Loucy (cell line): ENCODE results near the gene HPSE2.

ENCODE experiments used
- H2AFZ ChIP-seq: fragments of 200-600 bp; sonication (generic); 2 replicates; pipeline ENCODE4 v1.6.0; 2016; ENCODE audit warnings: antibody characterized with exemption, mild to moderate bottlenecking, low read length, moderate library complexity
- H3F3A ChIP-seq: fragments of 200-600 bp; 2 replicates; pipeline ENCODE4 v1.6.0; 2016; ENCODE audit warnings: antibody characterized with exemption, low read depth, mild to moderate bottlenecking
- H3K27me3 ChIP-seq: fragments of 200-600 bp; sonication (generic); 2 replicates; pipeline ENCODE4 v1.6.1; 2014; ENCODE audit warnings: low read length, mild to moderate bottlenecking; ENCODE audit not compliant: insufficient read depth, poor library complexity, severe bottlenecking
- H3K36me3 ChIP-seq: fragments of 200-600 bp; sonication (generic); 2 replicates; pipeline ENCODE4 v1.6.1; 2016; ENCODE audit warnings: low read length; ENCODE audit not compliant: insufficient read depth
- H3K4me1 ChIP-seq: fragments of 200-600 bp; sonication (generic); 2 replicates; pipeline ENCODE4 v1.5.1; 2014; ENCODE audit warnings: low read length, mild to moderate bottlenecking; ENCODE audit not compliant: insufficient read depth, poor library complexity, severe bottlenecking
- H3K4me2 ChIP-seq: fragments of 200-600 bp; sonication (generic); 2 replicates; pipeline ENCODE4 v1.6.0; 2014; ENCODE audit warnings: antibody characterized with exemption, low read length, low read depth, mild to moderate bottlenecking; ENCODE audit not compliant: poor library complexity, severe bottlenecking
- H3K4me3 ChIP-seq: fragments of 200-600 bp; sonication (generic); 2 replicates; pipeline ENCODE4 v1.5.1; 2014; ENCODE audit warnings: low read length, mild to moderate bottlenecking, mixed read lengths; ENCODE audit not compliant: poor library complexity, severe bottlenecking
- H3K79me2 ChIP-seq: fragments of 200-600 bp; sonication (generic); 2 replicates; pipeline ENCODE4 v1.6.1; 2014; ENCODE audit warnings: low read length; ENCODE audit not compliant: insufficient read depth
- H3K9ac ChIP-seq: fragments of 200-600 bp; sonication (generic); 2 replicates; pipeline ENCODE4 v1.6.0; 2014; ENCODE audit warnings: mild to moderate bottlenecking, low read depth, low read length, moderate library complexity; ENCODE audit not compliant: poor library complexity, severe bottlenecking
- H3K9me2 ChIP-seq: fragments of 200-600 bp; sonication (generic); replicated peaks from 2 replicates; pipeline ENCODE4 v1.6.1; 2016; ENCODE audit warnings: low read depth, low read length, mixed read lengths
- H3K9me3 ChIP-seq: fragments of 200-600 bp; sonication (generic); 2 replicates; pipeline ENCODE4 v1.6.1; 2014; ENCODE audit warnings: mild to moderate bottlenecking, antibody characterized with exemption, low read length, low read depth; ENCODE audit not compliant: insufficient read depth
- H4K20me1 ChIP-seq: fragments of 200-600 bp; sonication (generic); 2 replicates; pipeline ENCODE4 v1.6.0; 2014; ENCODE audit warnings: antibody characterized with exemption, low read length, mild to moderate bottlenecking; ENCODE audit not compliant: insufficient read depth, poor library complexity, severe bottlenecking
- EZH2phosphoT487 ChIP-seq: fragments of 200-600 bp; IDR thresholded peaks from 2 replicates; pipeline ENCODE4 v1.6.1; 2018; ENCODE audit warnings: antibody characterized with exemption, mild to moderate bottlenecking, moderate library complexity, borderline replicate concordance
- TF ChIP-seq, protein P1 (sequence below): fragments of 200-600 bp; sonication (generic); conservative IDR thresholded peaks from 2 replicates; pipeline ENCODE4 v1.5.1; 2014; ENCODE audit warnings: mild to moderate bottlenecking, antibody characterized with exemption, low read length

The HPSE2 gene

DNA sequence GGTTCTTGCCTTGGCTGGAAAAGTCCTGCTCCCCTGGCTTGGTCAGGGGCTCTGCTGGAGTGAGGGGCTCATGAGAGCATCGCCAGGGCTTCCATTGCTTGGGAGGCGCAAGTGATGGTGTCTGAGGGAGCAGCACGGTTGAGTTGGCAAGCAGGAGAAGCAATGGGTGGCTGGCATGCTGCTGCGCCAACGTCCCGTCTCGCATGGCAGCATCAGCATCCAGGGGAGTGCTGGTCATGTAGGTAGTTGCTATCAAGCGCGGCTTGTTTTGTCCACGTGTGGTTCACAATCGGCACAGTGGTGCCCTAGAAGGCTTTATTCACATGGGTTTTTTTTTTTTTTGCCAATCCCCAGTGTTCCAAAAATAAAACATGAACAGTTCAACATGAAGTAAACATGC lies 824.5 kb downstream of the HPSE2 start:
- no peak overlapping the region for H3K9ac ChIP-seq
- H3K36me3 ChIP-seq, result no peaks in the 10 kb centered on the region
- H3K27me3 ChIP-seq, result no peaks in the 10 kb centered on the region
- TF ChIP-seq, protein P1, sequence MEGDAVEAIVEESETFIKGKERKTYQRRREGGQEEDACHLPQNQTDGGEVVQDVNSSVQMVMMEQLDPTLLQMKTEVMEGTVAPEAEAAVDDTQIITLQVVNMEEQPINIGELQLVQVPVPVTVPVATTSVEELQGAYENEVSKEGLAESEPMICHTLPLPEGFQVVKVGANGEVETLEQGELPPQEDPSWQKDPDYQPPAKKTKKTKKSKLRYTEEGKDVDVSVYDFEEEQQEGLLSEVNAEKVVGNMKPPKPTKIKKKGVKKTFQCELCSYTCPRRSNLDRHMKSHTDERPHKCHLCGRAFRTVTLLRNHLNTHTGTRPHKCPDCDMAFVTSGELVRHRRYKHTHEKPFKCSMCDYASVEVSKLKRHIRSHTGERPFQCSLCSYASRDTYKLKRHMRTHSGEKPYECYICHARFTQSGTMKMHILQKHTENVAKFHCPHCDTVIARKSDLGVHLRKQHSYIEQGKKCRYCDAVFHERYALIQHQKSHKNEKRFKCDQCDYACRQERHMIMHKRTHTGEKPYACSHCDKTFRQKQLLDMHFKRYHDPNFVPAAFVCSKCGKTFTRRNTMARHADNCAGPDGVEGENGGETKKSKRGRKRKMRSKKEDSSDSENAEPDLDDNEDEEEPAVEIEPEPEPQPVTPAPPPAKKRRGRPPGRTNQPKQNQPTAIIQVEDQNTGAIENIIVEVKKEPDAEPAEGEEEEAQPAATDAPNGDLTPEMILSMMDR, result no peak
- no peak for TF ChIP-seq EZH2phosphoT487
- H3K79me2 ChIP-seq, result peaks cover 11% of the 10 kb centered on the region
- no peaks in the 10 kb centered on the region for H4K20me1 ChIP-seq
- no peak overlapping the region for H2AFZ ChIP-seq
- H3K4me2 ChIP-seq, result no peak overlapping the region
- no peaks in the 10 kb centered on the region for H3F3A ChIP-seq
- peaks cover 11% of the 10 kb centered on the region for H3K4me1 ChIP-seq
- no peaks in the 10 kb centered on the region for H3K9me3 ChIP-seq
- no peaks in the 10 kb centered on the region for H3K9me2 ChIP-seq
- H3K4me3 ChIP-seq, result no peak overlapping the region

DNA sequence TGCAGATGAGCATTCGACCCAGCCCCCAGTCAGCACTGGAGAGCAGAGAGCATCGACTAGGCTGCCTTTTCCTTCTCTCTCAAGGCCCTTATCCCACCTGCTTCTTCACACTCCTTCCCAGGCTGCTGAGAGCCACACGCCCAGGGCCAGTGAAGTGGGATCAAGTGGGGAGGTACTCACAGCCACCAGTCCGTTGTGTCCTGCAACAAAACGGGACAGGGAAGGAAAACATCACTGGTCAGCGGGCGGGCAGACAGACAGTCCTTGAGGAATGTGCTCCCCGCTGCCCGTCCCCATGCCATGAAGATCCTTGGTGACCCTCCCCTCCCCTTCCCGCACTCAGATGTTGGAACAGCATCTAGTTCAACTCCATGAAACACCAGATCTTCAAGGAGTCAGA lies 824.9 kb downstream of the HPSE2 start:
- no peaks in the 10 kb centered on the region for H3K27me3 ChIP-seq
- no peaks in the 10 kb centered on the region for H4K20me1 ChIP-seq
- no peak overlapping the region for H3K4me3 ChIP-seq
- H3K4me1 ChIP-seq, result peaks cover 11% of the 10 kb centered on the region
- no peaks in the 10 kb centered on the region for H3F3A ChIP-seq
- H3K4me2 ChIP-seq, result no peak overlapping the region
- no peaks in the 10 kb centered on the region for H3K9me3 ChIP-seq
- peaks cover 11% of the 10 kb centered on the region for H3K79me2 ChIP-seq
- H3K9me2 ChIP-seq, result no peaks in the 10 kb centered on the region
- TF ChIP-seq, protein P1, result no peak
- TF ChIP-seq EZH2phosphoT487, result no peak
- H3K9ac ChIP-seq, result no peak overlapping the region
- no peaks in the 10 kb centered on the region for H3K36me3 ChIP-seq
- no peak overlapping the region for H2AFZ ChIP-seq

DNA sequence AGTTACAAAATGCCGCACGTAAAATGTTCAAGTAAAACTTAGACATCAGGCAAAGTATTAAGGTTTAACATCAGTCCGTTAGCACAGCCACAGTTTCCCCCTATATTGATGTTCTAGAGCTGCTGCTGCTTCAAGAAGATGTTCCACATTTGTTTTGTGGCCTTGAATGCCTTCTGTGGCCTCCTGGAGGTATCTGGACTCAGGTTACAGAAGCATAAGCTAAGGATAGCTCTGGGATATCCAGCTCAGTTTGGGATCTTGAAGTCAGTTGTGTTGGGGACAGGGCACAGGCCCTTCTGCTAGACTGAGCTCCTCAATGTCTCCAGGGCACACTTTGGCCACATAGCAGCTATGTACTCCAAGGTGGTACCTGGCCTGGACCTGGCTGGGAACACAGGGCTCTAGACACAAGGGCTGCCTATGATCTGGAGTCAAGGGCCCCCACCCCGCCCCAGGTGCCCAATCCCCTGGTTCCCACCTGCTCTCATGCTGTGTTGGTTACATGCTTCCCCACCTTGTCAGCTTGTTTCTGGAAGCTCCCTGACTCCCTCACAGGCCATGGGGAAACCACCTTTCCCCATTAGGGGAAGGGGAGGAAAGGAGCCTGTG lies 825.4 kb downstream of the HPSE2 start:
- H3K9me3 ChIP-seq, result no peaks in the 10 kb centered on the region
- H3K4me3 ChIP-seq, result no peak overlapping the region
- peaks cover 11% of the 10 kb centered on the region for H3K79me2 ChIP-seq
- peaks cover 8% of the 10 kb centered on the region for H3K4me1 ChIP-seq
- no peaks in the 10 kb centered on the region for H3F3A ChIP-seq
- H3K9ac ChIP-seq, result no peak overlapping the region
- H3K27me3 ChIP-seq, result no peaks in the 10 kb centered on the region
- no peaks in the 10 kb centered on the region for H4K20me1 ChIP-seq
- TF ChIP-seq EZH2phosphoT487, result no peak
- TF ChIP-seq, protein P1, result no peak
- H3K4me2 ChIP-seq, result no peak overlapping the region
- H3K9me2 ChIP-seq, result no peaks in the 10 kb centered on the region
- no peaks in the 10 kb centered on the region for H3K36me3 ChIP-seq
- no peak overlapping the region for H2AFZ ChIP-seq
